Renal cortex interstitium (tissue), 11 donors: ENCODE measurements around the gene METTL9. TPM values are rescaled to one million over a fixed set of nuclear protein-coding genes. Genes with fewer than 3 reads are reported as not detected.
"Not testable (repeated sequence)": the region's sequence is repeated elsewhere in the genome, so short reads cannot be mapped to it uniquely, and the experiment has no call there.

Experiments
- DNase-seq, 11 donors: peaks; one replicate each; pipeline ENCODE4 v3.0.0-alpha.2; 2013; ENCODE audit warnings: low read depth in 9 of 11, low spot score in 4 of 11; ENCODE audit errors: extremely low read depth in 1 of 11
- polyA plus RNA-seq, 3 donors: library from polyadenylated mRNA; unstranded; fragments of 120-200 nt; gene quantifications; one replicate each; pipeline ENCODE4 v1.2.1, GENCODE V29; 2013; ENCODE audit not compliant: insufficient read length in 3 of 3

The METTL9 gene
- polyA plus RNA-seq, 3 donors = 244 to 275 (median 249) TPM

DNA sequence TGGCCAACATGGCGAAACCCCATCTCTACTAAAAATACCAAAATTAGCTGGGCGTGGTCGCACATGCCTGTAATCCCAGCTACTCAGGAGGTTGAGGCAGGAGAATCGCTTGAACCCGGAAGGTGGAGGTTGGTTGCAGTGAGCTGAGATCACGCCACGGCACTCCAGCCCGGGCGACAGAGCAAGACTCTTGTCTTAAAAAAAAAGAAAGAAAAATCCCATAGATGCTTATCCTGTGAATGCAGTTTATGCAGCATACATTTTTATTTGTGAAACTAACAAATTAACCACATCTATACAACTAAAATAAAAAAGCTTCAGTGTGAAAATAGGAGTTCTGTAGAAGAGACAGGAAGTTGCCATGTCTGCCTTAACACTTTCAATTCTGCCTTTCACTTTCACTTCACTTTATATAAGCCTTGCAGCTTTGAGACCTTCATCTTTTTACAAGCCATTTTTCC is 45.9 kb downstream of the METTL9 start:
- DNase-seq = no peak

DNA sequence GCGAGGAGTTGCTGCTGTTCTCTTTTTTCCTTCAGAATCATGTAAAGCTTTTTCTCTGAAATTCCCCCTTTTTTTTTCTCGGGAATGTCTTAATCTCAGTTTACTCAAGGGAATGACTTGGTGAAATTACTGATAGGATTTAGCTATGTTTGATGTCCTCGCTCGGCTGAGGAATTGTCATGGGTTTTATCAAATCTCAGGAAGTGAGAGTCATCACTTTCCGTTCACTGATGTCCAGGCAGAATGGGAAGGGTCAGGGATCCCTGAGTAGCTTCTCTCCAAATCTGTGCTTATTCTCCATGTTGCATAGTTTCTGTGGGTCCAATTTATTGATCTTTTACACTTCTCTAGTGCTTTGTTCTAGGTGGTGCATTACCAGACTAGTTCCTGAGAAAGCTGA is 46.7 kb downstream of the METTL9 start:
- DNase-seq = no peak

DNA sequence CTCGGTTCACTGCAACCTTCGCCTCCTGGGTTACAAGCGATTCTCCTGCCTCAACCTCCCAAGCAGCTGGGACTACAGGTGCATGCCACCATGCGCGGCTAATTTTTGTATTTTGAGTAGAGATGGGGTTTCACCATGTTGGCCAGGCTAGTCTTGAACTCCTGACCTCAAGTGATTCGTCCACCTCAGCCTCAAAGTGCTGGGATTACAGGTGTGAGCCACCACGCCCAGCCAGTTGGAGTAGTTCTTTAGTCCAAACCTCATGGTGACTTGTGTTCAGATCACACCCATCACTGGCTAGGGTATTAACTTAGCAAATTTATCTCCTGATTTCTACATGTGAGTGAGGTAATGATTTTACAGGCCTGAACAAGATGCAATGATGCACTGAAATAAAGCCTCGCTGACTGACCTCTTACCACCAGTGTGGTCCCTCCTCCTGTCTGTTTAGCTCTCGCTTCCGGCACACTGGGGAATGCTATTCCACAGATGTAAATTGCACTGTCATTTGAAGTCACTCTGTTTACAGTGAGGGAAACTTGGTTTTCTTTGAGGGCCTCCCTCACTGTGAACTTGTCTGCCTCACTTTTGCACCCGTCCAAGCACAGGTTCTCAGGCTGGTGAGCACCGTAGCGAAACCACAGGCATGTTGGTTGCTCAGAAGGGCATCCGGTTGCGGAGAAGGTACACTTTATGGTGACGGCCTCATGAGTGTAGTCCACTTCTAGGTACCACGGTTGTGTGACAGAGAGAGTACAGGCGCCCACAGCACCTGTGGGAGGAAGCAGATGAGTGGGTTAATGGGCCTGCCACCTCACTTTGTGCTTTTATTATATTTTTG is 47.6 kb downstream of the METTL9 start:
- no peak for DNase-seq

DNA sequence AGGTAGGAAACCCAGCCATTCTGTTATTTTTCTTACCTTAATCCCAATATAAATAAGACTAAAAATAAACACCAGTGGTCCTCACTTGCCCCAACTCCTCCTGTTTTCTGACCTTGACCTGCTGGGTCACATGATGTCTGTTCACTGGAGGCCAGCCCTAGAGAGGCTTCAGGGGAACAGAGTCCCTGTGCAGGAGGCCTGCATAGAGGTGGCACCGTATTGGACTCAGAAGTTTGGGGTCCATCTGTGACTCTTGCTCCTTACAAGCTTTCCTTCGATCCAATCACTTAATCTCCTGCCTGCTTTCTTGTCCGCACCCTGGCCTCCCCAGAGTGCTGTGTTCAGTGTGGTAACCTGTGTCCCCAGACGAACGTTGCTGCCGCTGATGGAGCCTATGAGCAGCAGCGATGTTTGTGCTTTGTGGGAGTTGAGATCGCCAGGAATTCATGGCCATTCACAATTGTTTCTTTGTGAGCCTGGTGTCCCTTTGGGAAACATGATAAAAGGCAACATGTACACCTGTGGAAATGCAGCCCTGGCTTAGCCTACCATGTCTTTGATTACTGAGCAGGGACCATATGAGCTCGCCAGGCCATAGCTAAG is 48.3 kb downstream of the METTL9 start:
- DNase-seq = no peak

DNA sequence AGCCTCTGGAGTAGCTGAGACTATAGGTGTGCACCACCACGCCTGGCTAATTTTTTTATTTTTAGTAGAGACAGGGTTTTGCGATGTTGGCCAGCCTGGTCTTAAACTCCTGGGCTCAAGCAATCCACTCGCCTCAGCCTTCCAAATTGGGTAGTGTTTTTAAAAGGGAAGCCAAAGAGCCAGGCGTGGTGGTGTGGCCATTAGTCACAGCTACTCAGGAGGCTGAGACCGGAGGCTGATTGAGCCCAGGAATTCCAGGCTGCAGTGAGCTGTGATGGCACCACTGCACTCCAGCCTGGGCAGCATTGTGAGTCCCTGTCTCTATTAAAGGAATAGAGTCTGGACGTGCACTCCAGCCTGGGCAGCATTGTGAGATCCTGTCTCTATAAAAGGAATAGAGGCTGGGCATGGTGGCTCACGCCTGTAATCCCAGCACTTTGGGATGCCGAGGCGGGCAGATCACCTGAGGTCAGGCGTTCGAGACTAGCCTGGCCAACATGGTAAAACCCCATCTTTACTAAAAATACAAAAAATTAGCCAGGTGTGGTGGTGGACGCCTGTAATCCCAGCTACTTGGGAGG is 50.5 kb downstream of the METTL9 start:
- DNase-seq = not testable (repeated sequence)

DNA sequence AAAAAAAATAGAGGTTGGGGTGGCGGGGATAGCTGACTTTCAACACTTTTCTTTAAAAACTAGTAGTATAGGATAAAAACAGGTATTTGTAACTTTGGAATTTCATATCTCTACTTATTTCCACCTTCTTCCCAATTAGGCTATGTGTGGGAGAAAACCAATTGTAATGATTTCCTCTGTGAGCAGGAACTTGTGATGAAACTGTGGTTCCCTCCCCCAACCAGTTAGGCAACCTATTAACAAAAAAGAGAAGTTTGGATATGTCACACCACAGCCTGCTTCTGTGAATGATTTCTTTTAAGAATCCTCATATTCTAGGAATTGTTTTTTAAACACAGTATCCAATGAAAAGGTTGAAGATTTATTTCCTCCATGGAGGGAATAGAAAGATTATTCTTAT is 51.1 kb downstream of the METTL9 start:
- no peak for DNase-seq

DNA sequence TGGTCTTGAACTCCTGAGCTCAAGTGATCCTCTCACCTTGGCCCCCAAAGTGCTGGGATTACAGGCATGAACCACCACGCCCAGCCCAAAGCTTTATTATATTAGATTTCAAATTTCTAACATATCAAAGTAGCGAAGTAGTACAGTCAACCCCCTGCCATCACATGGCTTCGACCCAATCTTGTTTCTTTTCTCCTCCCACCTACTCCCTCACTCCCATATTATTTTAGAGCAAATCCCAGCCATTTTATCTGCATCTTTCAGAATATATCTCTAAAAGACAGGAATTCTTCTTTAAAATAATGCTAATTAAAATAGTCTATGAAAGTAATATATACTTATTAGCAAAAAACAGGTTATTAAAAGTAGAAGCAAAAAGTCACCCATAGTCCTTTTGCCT is 52.1 kb downstream of the METTL9 start:
- no peak for DNase-seq

DNA sequence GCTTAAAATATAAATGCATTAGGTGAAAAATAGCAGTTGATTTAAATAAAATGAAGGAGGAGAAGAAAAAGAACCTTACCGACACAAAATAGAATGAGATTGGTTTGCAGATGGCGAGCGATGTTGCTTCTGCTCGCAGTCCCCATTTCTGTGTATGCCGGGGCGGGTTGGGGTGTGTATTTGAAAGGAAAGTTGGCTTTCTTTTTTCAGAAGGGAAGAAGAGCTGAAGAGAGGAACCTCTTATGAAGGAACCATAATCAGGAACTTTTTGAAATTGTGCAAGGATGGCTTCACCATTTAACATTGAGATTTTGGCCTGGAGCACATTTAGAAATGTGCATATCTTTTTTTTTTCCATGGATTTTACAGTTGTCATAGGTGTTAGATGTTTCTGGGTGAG is 53.1 kb downstream of the METTL9 start, which contains the start of gene IGSF6:
IGSF6 (minus strand) TSS at position 156 of the 400 bp plus-strand sequence; CDS start at position 146, 10 bp downstream.
- no peak for DNase-seq

DNA sequence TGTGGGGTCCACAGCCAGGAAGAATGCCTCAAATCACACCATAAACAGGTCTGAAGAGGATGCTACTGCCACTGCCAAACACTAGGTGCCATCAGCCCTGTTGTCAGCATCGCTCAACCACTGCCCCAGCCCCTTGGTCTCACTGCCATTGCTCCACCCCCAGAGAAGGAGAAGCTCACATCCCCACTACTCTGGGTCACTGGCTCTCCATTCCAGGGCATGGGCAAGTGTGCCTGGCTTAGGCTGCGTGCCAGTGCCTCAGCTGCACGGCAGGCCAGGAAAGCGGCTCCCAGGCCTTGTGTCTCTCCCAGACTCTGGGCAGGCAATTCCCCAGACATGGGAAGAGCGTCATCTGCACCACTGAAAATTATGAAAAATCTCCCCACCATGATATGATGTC is 54.2 kb downstream of the METTL9 start:
- no peak for DNase-seq

DNA sequence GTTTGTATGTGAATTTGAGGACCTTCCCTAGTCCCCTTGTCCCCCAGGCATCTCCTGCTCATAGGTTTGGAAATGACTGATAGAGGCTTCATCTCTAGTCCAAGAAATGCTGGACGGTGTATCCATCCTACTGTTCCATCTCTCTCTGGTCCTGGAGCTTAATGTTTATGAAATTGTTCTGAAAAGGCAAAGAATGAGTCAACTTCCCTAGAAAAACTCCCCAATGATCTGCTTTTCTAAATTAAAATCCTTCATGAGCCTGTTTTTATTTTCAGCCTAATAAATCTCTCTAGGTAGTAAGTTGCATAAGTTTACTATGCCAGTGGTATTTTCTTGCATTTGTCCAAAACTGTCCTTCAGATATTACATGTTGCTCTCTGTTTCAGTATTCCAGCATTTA is 55.1 kb downstream of the METTL9 start:
- no peak for DNase-seq

DNA sequence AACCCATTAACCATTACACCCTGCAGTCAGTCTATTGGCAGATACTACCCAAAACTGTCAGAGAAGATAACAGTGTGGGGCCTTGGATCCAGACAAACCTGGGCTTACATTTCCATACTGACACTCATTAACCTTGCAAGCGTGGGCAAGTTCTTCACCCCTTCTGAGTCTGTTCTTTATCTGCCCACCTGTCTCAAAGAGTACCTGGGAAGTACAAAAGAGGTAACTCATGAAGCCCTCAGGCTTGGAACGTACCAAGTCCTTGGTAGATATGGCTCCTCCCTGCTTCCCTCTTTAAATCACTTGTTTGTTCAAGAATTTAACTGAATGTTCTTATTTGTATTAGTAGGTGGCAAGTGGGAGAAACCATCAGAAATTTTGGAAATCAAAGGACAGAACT is 55.5 kb downstream of the METTL9 start:
- no peak for DNase-seq

DNA sequence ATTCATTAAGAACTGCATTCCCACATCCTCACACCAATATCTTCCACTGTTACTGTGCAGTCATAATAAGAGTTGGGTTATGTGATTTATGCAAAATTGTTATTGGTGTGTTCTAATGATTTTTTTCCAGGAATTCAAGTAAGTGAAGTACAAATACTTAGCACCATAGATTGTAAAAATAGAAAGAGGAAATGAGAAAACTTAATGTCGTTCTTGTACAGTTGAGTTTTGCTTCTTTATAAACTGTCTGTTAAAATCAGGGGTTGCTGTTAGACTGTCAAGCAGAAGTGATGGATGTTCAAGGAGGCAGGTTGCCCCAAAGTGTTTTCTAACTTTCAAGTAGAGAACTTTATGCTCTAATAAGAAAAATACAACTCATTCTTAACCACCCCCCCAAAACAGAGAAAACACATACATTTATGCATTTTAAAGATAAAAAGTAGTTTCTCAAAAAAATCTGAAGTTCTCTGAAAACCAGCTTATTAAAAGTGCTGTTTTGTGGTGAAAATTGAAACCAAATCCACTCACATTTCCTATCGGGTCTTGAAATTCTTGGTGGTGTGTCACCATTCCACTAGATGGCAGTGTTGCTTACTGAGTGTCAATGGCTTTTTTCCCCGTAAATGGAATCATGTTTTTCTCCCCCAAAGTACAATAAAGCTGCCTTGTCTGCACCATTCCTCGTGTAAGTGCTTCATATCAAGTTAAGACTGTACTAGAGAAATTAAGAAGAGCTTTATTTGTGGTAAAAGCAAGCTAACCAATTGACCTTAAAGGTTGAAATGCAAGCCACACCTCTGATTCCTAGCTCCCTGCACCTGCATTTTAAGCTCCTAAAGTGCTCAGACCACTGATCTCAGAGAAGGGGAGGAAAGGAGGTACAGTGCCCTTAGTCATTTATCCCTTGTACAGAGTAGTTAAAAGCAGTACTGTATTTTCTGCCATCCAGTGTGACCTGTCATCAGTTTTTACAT is 57.7 kb downstream of the METTL9 start:
- DNase-seq = peak in 8 of 11 donors; percentile 17 to 40 (median 30)

DNA sequence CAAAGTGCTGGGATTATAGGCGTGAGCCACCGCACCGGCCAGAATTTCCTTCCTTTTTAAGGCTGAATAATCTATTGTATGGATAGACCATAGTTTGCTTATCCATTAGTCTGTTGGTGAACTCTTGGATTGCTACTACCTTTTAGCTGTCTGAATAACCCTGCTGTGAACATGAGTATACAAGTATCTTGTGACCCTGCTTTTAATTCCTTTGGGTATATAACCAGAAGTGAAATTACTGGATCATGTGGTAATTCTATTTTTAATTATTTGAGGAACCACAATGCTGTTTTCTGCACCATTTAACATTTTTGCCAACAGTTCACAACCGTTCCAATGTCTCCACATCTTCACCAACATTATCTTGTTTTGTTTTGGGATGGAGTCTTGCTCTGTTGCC is 59.7 kb downstream of the METTL9 start:
- no peak for DNase-seq

DNA sequence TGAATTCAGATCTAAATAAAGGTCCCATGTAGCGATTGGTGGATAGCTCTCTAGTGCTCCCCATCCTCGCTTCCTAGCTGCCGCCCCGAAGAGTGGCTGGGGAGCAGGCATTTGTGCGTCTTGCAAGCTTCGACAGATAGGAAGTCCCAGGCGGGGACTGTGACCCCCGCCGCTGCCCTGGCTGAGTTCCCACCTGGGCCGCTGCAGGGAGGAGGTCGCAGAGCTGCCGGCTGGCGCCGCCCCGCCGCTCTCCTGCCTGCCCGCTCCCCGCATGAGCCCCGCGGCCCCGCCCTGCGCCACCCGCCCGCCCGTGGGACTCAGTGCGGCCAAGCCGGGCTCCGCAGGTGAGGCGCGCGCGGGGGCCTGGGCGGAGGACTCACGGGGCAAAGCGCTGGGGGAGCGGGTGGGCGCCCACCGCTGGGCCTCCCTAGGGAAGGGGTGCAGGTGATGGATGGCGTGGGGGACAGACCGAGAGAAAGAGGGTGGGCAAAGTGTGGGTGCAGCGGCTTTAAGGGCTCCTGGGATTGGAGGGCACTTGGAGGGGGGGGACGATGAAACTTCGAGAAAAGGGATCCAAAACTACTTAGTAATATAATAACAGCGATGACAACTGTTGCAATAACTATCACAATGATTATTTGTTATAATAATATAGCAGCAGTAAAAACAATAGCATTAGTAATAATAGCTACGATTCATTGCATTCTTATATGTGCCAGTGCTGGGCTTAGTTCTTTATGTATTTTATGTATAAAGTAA is 64.7 kb downstream of the METTL9 start, which contains the start of gene OTOA:
OTOA (plus strand) TSS at position 80 of the 759 bp plus-strand sequence. CDS start 14,547 bp downstream, outside the sequence.
- no peak for DNase-seq

DNA sequence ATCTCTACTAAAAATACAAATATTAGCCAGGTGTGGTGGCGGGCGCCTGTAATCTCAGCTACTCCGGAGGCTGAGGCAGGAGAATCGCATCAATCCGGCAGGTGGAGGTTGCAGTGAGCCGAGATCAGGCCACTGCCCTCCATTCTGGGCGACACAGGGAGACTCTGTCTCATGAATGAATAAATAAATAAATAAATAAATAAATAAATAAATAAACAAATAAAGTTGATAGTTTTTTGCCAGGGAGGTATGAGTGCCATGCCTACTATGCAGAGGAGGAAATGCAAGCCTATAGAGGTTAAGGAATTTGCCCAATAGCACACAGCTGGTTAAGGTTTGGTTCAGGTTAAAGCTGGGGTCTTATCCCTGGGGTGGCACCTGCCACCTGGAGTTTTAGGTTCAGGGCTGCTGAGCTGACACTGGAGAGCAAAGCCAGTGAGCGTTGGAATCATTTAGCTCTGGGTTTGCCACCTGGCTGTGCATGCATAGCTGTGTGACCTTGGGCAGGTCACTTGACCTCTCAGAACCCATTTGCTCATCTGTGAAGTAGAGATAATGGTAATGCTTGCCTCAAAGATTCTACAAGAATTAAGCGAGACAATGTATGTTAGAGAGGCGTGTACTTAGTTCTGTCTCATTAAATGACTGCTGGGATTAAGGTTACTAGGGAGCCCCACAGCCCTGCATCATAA is 65.6 kb downstream of the METTL9 start:
- no peak for DNase-seq

DNA sequence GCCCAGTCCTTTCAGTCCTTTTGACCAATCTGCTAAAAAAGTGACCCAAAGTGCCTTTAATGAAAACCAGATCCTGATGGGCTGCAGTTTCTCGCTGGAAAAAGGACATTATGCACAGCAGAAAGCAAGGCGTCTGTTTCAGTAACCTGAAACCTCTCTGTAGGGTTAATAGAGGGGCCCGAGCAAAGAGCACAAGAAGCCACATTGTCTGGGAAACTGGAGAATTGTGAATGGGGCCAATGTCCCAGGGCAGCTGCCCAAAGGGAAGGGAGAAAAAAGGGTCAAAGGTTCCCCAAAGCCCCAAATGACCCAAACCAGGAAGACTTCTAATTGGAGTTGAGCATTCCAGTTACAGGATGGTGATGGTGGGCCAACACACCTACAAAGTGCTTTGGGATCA is 67.4 kb downstream of the METTL9 start:
- no peak for DNase-seq

DNA sequence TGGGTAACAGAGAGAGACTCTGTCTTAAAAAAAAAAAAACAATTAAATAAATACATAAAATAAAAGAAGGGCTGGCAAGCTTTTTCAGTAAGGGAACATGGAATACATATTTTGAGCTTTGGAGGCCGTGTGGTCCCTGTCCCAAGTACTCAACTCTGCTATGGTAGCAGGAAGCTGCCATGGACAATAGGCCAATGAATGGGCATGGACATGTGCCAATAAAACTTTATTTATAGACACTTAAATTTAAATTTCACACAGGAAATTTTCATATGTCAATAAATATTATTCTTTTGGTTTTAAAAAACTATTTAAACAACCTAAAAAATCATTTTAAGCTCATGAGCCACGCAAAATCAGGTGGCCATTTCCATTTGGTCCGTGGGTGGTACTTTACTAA is 68.2 kb downstream of the METTL9 start:
- no peak for DNase-seq

DNA sequence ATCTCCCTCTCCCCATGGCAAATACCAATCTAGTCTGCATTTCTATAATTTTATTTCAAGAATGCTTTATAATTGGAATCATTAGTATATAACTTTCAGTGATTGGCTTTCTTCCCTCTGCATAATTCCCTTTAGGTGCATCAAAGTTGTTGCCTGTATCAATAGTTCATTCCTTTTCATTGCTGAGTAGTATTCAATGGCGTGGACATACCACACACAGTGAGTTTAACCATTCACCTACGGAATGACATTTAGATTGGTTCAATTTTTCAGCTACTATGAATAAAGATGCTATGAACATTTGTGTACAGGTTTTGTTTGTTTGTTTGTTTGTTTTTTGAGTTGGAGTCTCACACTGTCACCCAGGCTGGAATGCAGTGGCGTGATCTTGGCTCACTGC is 74.1 kb downstream of the METTL9 start:
- DNase-seq = no peak
